Panc1 (cell line): ENCODE data around the gene MSI2. TPM values are rescaled to one million over a fixed set of nuclear protein-coding genes. Genes with fewer than 3 reads are reported as not detected.

Experiments
- ATAC-seq: fragments of 200-7000 bp; cut with Tn5 transposase; 2 replicates; pipeline ENCODE4 v1.9.1; 2020; ENCODE audit warnings: mild to moderate bottlenecking, moderate library complexity
- BruUV-seq: library from RNA; stranded (reverse); fragments of 400-500 nt; replicated peaks from 2 replicates; lab custom pipeline; 2021; lab: Mats Ljungman, UMichigan
- CTCF ChIA-PET: fragments of 300-600 bp; sonication (Branson Sonifier 250); formaldehyde crosslinking; loops from one replicate; lab custom pipeline; 2022; ENCODE audit warnings: antibody characterized with exemption; lab: Charles Lee
- POLR2A ChIA-PET: fragments of 300-600 bp; sonication (Branson Sonifier 250); formaldehyde crosslinking; loops from one replicate; lab custom pipeline; 2022; ENCODE audit warnings: antibody characterized with exemption; lab: Charles Lee
- DNase-seq: peaks from one replicate; pipeline ENCODE4 v3.0.0-alpha.2; 2010; ENCODE audit warnings: low read depth, low spot score
- H3K27ac ChIP-seq: 2 replicates; pipeline ENCODE4 v1.5.1; 2011; ENCODE audit warnings: mild to moderate bottlenecking, low read length, inconsistent platforms
- H3K27me3 ChIP-seq: fragments of 200-500 bp; sonication (Bioruptor generic); 2 replicates; pipeline ENCODE4 v1.6.0; 2014; ENCODE audit warnings: low read length, inconsistent platforms; ENCODE audit not compliant: control insufficient read depth, insufficient read depth
- H3K36me3 ChIP-seq: fragments of 200-500 bp; sonication (Bioruptor generic); 2 replicates; pipeline ENCODE4 v1.5.1; 2014; ENCODE audit warnings: inconsistent platforms, mild to moderate bottlenecking, low read length, moderate library complexity; ENCODE audit not compliant: control insufficient read depth, insufficient read depth
- H3K4me1 ChIP-seq: 2 replicates; pipeline ENCODE4 v1.5.1; 2011; ENCODE audit warnings: inconsistent platforms, mild to moderate bottlenecking, low read length, moderate library complexity; ENCODE audit not compliant: control insufficient read depth, insufficient read depth
- H3K4me3 ChIP-seq, 2 experiments: 2 replicates each; pipeline ENCODE4 v1.5.1; 2011 to 2012; ENCODE audit warnings: low read depth in 2 of 2, low read length in 2 of 2, mild to moderate bottlenecking in 2 of 2, inconsistent platforms in 1 of 2, moderate library complexity in 1 of 2
- H3K9me3 ChIP-seq: fragments of 200-500 bp; sonication (Bioruptor generic); 2 replicates; pipeline ENCODE4 v1.5.1; 2014; ENCODE audit warnings: low read depth, mild to moderate bottlenecking, inconsistent platforms, low read length, moderate library complexity; ENCODE audit not compliant: control insufficient read depth, insufficient read depth
- POLR2AphosphoS5 ChIP-seq: IDR thresholded peaks from 2 replicates; pipeline ENCODE4 v1.6.1; 2012; ENCODE audit warnings: mild to moderate bottlenecking, low read depth, low read length, moderate library complexity
- SIN3A ChIP-seq: IDR thresholded peaks from 2 replicates; pipeline ENCODE4 v1.6.1; 2012; ENCODE audit warnings: low read depth, mild to moderate bottlenecking, low read length, moderate library complexity, borderline replicate concordance; ENCODE audit not compliant: insufficient read depth
- TCF7L2 ChIP-seq: IDR thresholded peaks from 2 replicates; pipeline ENCODE4 v1.6.1; 2011; ENCODE audit warnings: mild to moderate bottlenecking, low read depth, low read length, inconsistent platforms
- in situ Hi-C: cut with HindIII; loops from 2 replicates; pipeline ENCODE4 v1.10.0; 2016; ENCODE audit warnings: low sequenced_read_pairs, low pct_unique_long_range_greater_than_20kb
- intact Hi-C: fragments of 100-400 bp; cut with micrococcal nuclease; formaldehyde crosslinking; loops from one replicate; pipeline ENCODE4 v1.10.0; 2022; ENCODE audit not compliant: unreplicated experiment
- total RNA-seq: library from RNA; stranded (reverse); gene quantifications from one replicate; pipeline ENCODE4 v1.2.1, GENCODE V29; 2021; ENCODE audit not compliant: unreplicated experiment
- TF ChIP-seq, protein P1 (sequence below), 2 experiments: IDR thresholded peaks; 2 replicates each; pipeline ENCODE4 v1.6.1; 2011 to 2012; ENCODE audit warnings: low read depth in 2 of 2, control low read depth in 1 of 2, low read length in 1 of 2, mild to moderate bottlenecking in 1 of 2, moderate library complexity in 1 of 2; ENCODE audit not compliant: insufficient read depth in 1 of 2
- TF ChIP-seq, protein P2 (sequence below): fragments of 450-650 bp; IDR thresholded peaks from 2 replicates; pipeline ENCODE4 v1.5.1; 2017; ENCODE audit warnings: mild to moderate bottlenecking

MSI2 gene
- total RNA-seq, 1 experiment from 2014 or later, result 38.5 TPM

DNA sequence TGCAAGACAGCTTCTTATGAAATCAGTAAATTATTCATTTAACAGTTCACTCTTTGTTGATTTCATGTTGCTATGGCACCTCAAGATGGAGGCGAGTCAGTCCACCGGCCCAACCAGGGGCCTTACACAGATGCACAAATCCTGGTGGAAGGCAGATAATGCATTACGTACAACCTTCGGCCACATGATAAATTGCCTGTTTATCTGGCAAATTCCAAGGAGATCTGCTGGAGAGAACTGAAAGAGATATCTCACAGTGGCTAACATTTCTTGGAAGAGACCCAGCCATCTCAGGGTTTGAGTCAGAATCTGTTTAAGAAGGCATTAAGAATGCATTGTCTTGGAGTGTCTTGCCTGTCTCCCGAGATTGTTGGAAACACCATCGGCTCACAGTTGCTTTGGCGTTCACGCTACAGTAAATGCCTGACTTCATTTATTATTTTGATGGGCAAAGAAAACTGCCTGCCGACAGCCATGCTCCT lies 225.6 kb downstream of the MSI2 start:
- CTCF ChIA-PET, result no interaction called here
- no peak for ATAC-seq
- POLR2A ChIA-PET, result no interaction called here

DNA sequence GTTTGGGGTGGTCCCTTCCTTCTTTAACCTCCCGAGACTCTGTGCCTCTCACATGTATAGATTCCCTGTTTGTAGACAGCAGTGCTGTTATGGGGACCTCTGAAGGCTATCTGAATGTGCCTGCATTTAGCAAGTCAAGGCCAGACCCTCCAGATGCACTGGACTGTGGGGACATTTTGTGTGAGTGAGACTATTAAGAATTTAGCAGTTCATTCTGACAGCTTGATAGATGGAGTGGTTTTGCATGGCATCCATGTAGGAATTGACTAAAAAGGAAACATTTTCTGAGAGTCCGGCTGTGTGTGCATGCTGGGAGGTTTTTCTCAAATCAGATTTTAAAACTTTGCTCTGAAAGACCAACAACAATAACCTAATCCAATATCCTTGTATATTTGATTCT lies 226.3 kb downstream of the MSI2 start:
- intact Hi-C loops, result no loop called here
- H3K4me3 ChIP-seq, result no peak overlapping the region

More for the DNA sequence above, 225.6 kb downstream of the MSI2 start:
- no peak for DNase-seq
- no peaks in the 10 kb centered on the region for H3K9me3 ChIP-seq
- H3K4me3 ChIP-seq, result no peak overlapping the region
- H3K4me1 ChIP-seq, result no peaks in the 10 kb centered on the region
- BruUV-seq, result no TSS peak
- in situ Hi-C loops (no loop called here), intact Hi-C loops (no loop called here)
- no peak overlapping the region for H3K27ac ChIP-seq
- no peak for TF ChIP-seq TCF7L2
- H3K27me3 ChIP-seq, result no peaks in the 10 kb centered on the region
- no peaks in the 10 kb centered on the region for H3K36me3 ChIP-seq

DNA sequence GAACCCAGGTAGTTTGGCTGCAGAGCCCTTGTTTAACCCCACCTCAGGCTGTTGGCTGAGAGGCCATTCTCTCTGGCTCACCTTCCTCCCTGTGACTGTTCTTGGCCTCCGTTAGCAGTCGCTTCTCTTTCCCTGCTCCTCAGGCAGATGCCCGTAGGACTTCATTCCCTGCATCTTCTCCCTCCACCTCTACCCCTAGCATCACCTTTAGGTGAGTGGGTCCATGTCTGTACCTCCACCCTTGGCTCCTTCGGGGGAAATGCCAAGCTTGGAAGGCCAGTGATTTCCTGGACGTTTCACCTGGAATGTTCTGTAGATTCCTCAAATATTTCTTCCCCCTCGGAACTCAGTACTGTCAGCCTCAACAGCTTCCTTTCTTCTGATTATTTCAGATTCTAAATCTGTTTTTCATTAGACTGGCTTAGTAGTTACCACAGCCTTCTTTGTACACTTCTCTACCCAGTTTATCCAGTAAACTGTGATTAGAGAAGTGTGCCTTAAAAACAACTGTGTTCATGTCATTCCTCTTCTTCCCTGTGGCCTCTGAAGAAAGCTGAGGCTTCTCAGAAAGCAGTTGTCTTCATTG lies 227.9 kb downstream of the MSI2 start:
- ATAC-seq (no peak), DNase-seq (no peak)
- Histone ChIP-seq H3K9me3 (no peaks in the 10 kb centered on the region), H3K27me3 (no peaks in the 10 kb centered on the region), H3K4me3 (no peak overlapping the region), H3K36me3 (no peaks in the 10 kb centered on the region), H3K27ac (no peak overlapping the region), H3K4me1 (no peaks in the 10 kb centered on the region)
- no peak for TF ChIP-seq POLR2AphosphoS5
- no peak for TF ChIP-seq TCF7L2
- TF ChIP-seq, protein P1, sequence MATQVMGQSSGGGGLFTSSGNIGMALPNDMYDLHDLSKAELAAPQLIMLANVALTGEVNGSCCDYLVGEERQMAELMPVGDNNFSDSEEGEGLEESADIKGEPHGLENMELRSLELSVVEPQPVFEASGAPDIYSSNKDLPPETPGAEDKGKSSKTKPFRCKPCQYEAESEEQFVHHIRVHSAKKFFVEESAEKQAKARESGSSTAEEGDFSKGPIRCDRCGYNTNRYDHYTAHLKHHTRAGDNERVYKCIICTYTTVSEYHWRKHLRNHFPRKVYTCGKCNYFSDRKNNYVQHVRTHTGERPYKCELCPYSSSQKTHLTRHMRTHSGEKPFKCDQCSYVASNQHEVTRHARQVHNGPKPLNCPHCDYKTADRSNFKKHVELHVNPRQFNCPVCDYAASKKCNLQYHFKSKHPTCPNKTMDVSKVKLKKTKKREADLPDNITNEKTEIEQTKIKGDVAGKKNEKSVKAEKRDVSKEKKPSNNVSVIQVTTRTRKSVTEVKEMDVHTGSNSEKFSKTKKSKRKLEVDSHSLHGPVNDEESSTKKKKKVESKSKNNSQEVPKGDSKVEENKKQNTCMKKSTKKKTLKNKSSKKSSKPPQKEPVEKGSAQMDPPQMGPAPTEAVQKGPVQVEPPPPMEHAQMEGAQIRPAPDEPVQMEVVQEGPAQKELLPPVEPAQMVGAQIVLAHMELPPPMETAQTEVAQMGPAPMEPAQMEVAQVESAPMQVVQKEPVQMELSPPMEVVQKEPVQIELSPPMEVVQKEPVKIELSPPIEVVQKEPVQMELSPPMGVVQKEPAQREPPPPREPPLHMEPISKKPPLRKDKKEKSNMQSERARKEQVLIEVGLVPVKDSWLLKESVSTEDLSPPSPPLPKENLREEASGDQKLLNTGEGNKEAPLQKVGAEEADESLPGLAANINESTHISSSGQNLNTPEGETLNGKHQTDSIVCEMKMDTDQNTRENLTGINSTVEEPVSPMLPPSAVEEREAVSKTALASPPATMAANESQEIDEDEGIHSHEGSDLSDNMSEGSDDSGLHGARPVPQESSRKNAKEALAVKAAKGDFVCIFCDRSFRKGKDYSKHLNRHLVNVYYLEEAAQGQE (IDR thresholded peaks at IDR 0.05; ENCODE audit: insufficient read depth in 1 of 2, low read depth in 2 of 2, low read length in 1 of 2), result no peak
- TF ChIP-seq SIN3A, result no peak
- TF ChIP-seq, protein P2, sequence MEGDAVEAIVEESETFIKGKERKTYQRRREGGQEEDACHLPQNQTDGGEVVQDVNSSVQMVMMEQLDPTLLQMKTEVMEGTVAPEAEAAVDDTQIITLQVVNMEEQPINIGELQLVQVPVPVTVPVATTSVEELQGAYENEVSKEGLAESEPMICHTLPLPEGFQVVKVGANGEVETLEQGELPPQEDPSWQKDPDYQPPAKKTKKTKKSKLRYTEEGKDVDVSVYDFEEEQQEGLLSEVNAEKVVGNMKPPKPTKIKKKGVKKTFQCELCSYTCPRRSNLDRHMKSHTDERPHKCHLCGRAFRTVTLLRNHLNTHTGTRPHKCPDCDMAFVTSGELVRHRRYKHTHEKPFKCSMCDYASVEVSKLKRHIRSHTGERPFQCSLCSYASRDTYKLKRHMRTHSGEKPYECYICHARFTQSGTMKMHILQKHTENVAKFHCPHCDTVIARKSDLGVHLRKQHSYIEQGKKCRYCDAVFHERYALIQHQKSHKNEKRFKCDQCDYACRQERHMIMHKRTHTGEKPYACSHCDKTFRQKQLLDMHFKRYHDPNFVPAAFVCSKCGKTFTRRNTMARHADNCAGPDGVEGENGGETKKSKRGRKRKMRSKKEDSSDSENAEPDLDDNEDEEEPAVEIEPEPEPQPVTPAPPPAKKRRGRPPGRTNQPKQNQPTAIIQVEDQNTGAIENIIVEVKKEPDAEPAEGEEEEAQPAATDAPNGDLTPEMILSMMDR, result no peak
- intact Hi-C loops, result no loop called here
- ChIA-PET CTCF (no interaction called here), POLR2A (no interaction called here)
- in situ Hi-C loops, result no loop called here
- BruUV-seq, result no TSS peak

More for the DNA sequence above, 226.3 kb downstream of the MSI2 start:
- no peaks in the 10 kb centered on the region for H3K9me3 ChIP-seq
- H3K27me3 ChIP-seq, result no peaks in the 10 kb centered on the region
- in situ Hi-C loops, result no loop called here
- ChIA-PET POLR2A (no interaction called here), CTCF (no interaction called here)
- no peaks in the 10 kb centered on the region for H3K36me3 ChIP-seq
- BruUV-seq, result no TSS peak
- H3K4me1 ChIP-seq, result no peaks in the 10 kb centered on the region
- no peak overlapping the region for H3K27ac ChIP-seq
- ATAC-seq (no peak), DNase-seq (no peak)
- TF ChIP-seq SIN3A (no peak), POLR2AphosphoS5 (no peak), TCF7L2 (no peak)
- TF ChIP-seq, protein P2, result no peak
- TF ChIP-seq, protein P1 (IDR thresholded peaks at IDR 0.05; ENCODE audit: insufficient read depth in 1 of 2, low read depth in 2 of 2, low read length in 1 of 2), result no peak
